Colonic mucosa (tissue), 4 donors: Measurements from ENCODE around the gene BRSK1. TPM values are rescaled to one million over a fixed set of nuclear protein-coding genes. Genes with fewer than 3 reads are reported as not detected.
A peak's percentile ranks its signal among the peaks of the same experiment; 100 is the strongest.

Source experiments
- DNase-seq: peaks from one replicate; pipeline ENCODE4 v3.0.0-alpha.2; 2020
- H3K27ac ChIP-seq: fragments of 200-600 bp; one replicate; pipeline ENCODE4 v1.8.0; 2021
- H3K27me3 ChIP-seq: fragments of 200-600 bp; one replicate; pipeline ENCODE4 v1.8.0; 2021
- H3K36me3 ChIP-seq: fragments of 200-600 bp; one replicate; pipeline ENCODE4 v1.8.0; 2021
- H3K4me1 ChIP-seq: fragments of 200-600 bp; one replicate; pipeline ENCODE4 v1.8.0; 2021; ENCODE audit warnings: mild to moderate bottlenecking
- H3K4me3 ChIP-seq: fragments of 200-600 bp; one replicate; pipeline ENCODE4 v1.8.0; 2021
- H3K9ac ChIP-seq, 2 donors: one replicate each; pipeline ENCODE4 v1.7.0; 2013; ENCODE audit warnings: control low read depth in 2 of 2, low read depth in 2 of 2, low read length in 2 of 2
- H3K9me3 ChIP-seq: fragments of 200-600 bp; one replicate; pipeline ENCODE4 v1.8.0; 2021
- CTCF ChIP-seq: fragments of 200-600 bp; IDR thresholded peaks from one replicate; pipeline ENCODE4 v1.8.0; 2022; ENCODE audit warnings: antibody characterized with exemption, mild to moderate bottlenecking
- intact Hi-C: fragments of 100-400 bp; cut with DNase I; formaldehyde crosslinking; loops from one replicate; pipeline ENCODE4 v1.14.1; 2022
- total RNA-seq, 2 donors: library from RNA; stranded (reverse); fragmentation: NEBNext Ultra II Directional in 1 of 2; extraction: Animal tissue kit (Norgen Biotek cat#: 25700) in 1 of 2; gene quantifications; one replicate each; pipeline ENCODE4 v1.2.1, GENCODE V29; 2021
- donor health status: healthy.
- donor health status: DM: no; HTN: no; CAD: no.
- donor health status: DM: no; HTN: no; CAD: no.

Gene BRSK1
- total RNA-seq, 2 donors from 2014 or later, result 0.59 to 2.3 TPM

- DNase-seq, result no peak
- H3K9me3 ChIP-seq, result no peaks in the 10 kb centered on the region
- H3K4me1 ChIP-seq, result peaks cover 4% of the 10 kb centered on the region
- TF ChIP-seq CTCF, result no peak
- no peaks in the 10 kb centered on the region for H3K36me3 ChIP-seq
- intact Hi-C loops, result no loop called here
- H3K9ac ChIP-seq, result no peak overlapping the region
- no peak overlapping the region for H3K4me3 ChIP-seq
- H3K27ac ChIP-seq, result no peak overlapping the region
- H3K27me3 ChIP-seq, result no peaks in the 10 kb centered on the region
These were observed 6.3 kb upstream of the BRSK1 start for GRCh38 chr19:55277494-55277893.

- Histone ChIP-seq H3K4me1 (peaks cover 4% of the 10 kb centered on the region), H3K9ac (no peak overlapping the region), H3K27me3 (no peaks in the 10 kb centered on the region), H3K4me3 (no peak overlapping the region), H3K36me3 (no peaks in the 10 kb centered on the region), H3K27ac (no peak overlapping the region), H3K9me3 (no peaks in the 10 kb centered on the region)
- no peak for TF ChIP-seq CTCF
- DNase-seq, result no peak
- intact Hi-C loops, result no loop called here
These were observed 5.2 kb upstream of the BRSK1 start for GRCh38 chr19:55278391-55279135.

GRCh38 chr19:55279340-55279739, 4.5 kb upstream of the BRSK1 start:
- no peak for DNase-seq
- H3K27me3 ChIP-seq, result peaks cover 3% of the 10 kb centered on the region
- peak overlapping the region; percentile 59 to 76 for H3K9ac ChIP-seq
- H3K4me1 ChIP-seq, result peaks cover 4% of the 10 kb centered on the region
- intact Hi-C loops, result no loop called here
- H3K27ac ChIP-seq, result no peak overlapping the region
- TF ChIP-seq CTCF, result no peak
- H3K4me3 ChIP-seq, result peak overlapping the region; percentile 73
- H3K9me3 ChIP-seq, result no peaks in the 10 kb centered on the region
- H3K36me3 ChIP-seq, result no peaks in the 10 kb centered on the region

- H3K4me3 ChIP-seq, result peak within 1 kb of the TSS; percentile 73
- intact Hi-C loops, result no loop called here
- TF ChIP-seq CTCF, result no peak
- H3K9me3 ChIP-seq, result no peaks in the 10 kb centered on the region
- H3K36me3 ChIP-seq, result no peaks in the 10 kb centered on the region
- peak; percentile 97 for DNase-seq
- H3K4me1 ChIP-seq, result peaks cover 4% of the 10 kb centered on the region
- H3K9ac ChIP-seq, result peak within 1 kb of the TSS; percentile 59 to 76
- H3K27ac ChIP-seq, result peak within 1 kb of the TSS; percentile 64
- H3K27me3 ChIP-seq, result peaks cover 3% of the 10 kb centered on the region
These were observed 3.8 kb upstream of the BRSK1 start, which contains the start of gene HSPBP1 for GRCh38 chr19:55279770-55280643. TSS of gene HSPBP1 (minus strand) at chr19:55280110. CDS start at chr19:55279608, 502 bp downstream.

GRCh38 chr19:55284405-55285058, 735 bp downstream of the BRSK1 start:
- no peak for TF ChIP-seq CTCF
- intact Hi-C loops, result no loop called here
- Histone ChIP-seq H3K27ac (no peak overlapping the region), H3K4me1 (no peaks in the 10 kb centered on the region), H3K27me3 (peaks cover 3% of the 10 kb centered on the region), H3K9ac (peak overlapping the region in 1 of 2 donors; percentile 35), H3K4me3 (peak overlapping the region; percentile 13), H3K9me3 (no peaks in the 10 kb centered on the region), H3K36me3 (no peaks in the 10 kb centered on the region)
- DNase-seq, result no peak
